ENCODE data around the gene SPCS2. TPM values are rescaled to one million over a fixed set of nuclear protein-coding genes. Genes with fewer than 3 reads are reported as not detected.

SPCS2 gene
- total and polyA plus RNA-seq, 2 of the 8 experiments (the other 6 are each of a cell fraction or from before 2014, with no cell fraction given), result 92.7 to 161 TPM

- H3K79me2 ChIP-seq (ENCODE audit: control insufficient read depth in 1 of 2, insufficient read depth in 2 of 2, low read length in 2 of 2), result no peaks in the 10 kb centered on the region
- H3K9ac ChIP-seq (replicated peaks in 1 of 4; ENCODE audit: extremely low read depth in 1 of 4, low read depth in 3 of 4, low read length in 3 of 4), result no peak overlapping the region
- no peak overlapping the region for H2AFZ ChIP-seq (ENCODE audit: low read length)
- no peak overlapping the region for H3K4ac ChIP-seq (replicated peaks; ENCODE audit: insufficient read length, low read depth, low read length)
- H3K27ac ChIP-seq (ENCODE audit: low read depth, low read length), result no peak overlapping the region
- ChIA-PET CTCF (ENCODE audit: partially characterized antibody) (interaction anchor here (1.3 kb wide), 1 partner anchor 43 kb away, joined by 3 read pairs; no protein-coding TSS in a partner anchor), POLR2A (ENCODE audit: partially characterized antibody) (interaction anchor here (2.3 kb wide), 1 partner anchor 8 kb away, joined by 9 read pairs; the partner anchor contains the start of gene NEU3)
- H2BK20ac ChIP-seq (ENCODE audit: low read length), result no peak overlapping the region
- H4K8ac ChIP-seq (ENCODE audit: extremely low read depth, insufficient read depth, low read length), result no peak overlapping the region
- DNase-seq (ENCODE audit: low read depth in 1 of 2, low spot score in 2 of 2), result no peak
- no peaks in the 10 kb centered on the region for H3K27me3 ChIP-seq (replicated peaks in 1 of 4; ENCODE audit: control insufficient read depth in 3 of 4, extremely low read depth in 1 of 4, insufficient read depth in 3 of 4, low read length in 3 of 4)
- H3K4me3 ChIP-seq (ENCODE audit: extremely low read depth in 1 of 4, insufficient read depth in 2 of 4, low read depth in 3 of 4, low read length in 4 of 4), result no peak overlapping the region
- no peaks in the 10 kb centered on the region for H3K4me1 ChIP-seq (replicated peaks in 1 of 4; ENCODE audit: control insufficient read depth in 3 of 4, insufficient read depth in 4 of 4, low read length in 3 of 4)
- H2BK5ac ChIP-seq (ENCODE audit: low read depth, low read length), result no peak overlapping the region
- no peak overlapping the region for H2BK15ac ChIP-seq (ENCODE audit: low read length)
- H3K23ac ChIP-seq (ENCODE audit: insufficient read length), result no peak overlapping the region
- H2BK120ac ChIP-seq (replicated peaks; ENCODE audit: low read depth, low read length), result no peak overlapping the region
- H3K23me2 ChIP-seq (ENCODE audit: low read depth, low read length), result no peaks in the 10 kb centered on the region
- no peak overlapping the region for H4K5ac ChIP-seq (ENCODE audit: insufficient read length, low read depth, low read length)
- H2AK5ac ChIP-seq (ENCODE audit: low read depth, low read length), result no peak overlapping the region
- WGBS, 2 experiments (ENCODE audit: extremely low coverage in 1 of 2, insufficient coverage in 1 of 2, insufficient read length in 1 of 2, insufficient replicate concordance in 2 of 2, low coverage in 1 of 2, low lambda C conversion rate in 2 of 2, missing lambda C conversion rate in 1 of 2), result 85% methylated on average over 2 of the region's 2 CpGs; no CpG with 5 or more reads in 1 of the 2 experiments
- H3K18ac ChIP-seq (ENCODE audit: extremely low read depth, low read length), result no peak overlapping the region
- peaks cover 4 to 18% (median 11%) of the 10 kb centered on the region in 4 experiments for H3K36me3 ChIP-seq (ENCODE audit: control insufficient read depth in 2 of 4, insufficient read depth in 4 of 4, low read length in 3 of 4)
- H4K91ac ChIP-seq (replicated peaks; ENCODE audit: insufficient read length, low read length), result no peak overlapping the region
- no peak overlapping the region for H2BK12ac ChIP-seq (ENCODE audit: low read depth, low read length)
- no peak overlapping the region for H3K56ac ChIP-seq (replicated peaks; ENCODE audit: insufficient read length, low read depth, low read length)
- FAIRE-seq, result no peak
- H3K14ac ChIP-seq (ENCODE audit: insufficient read length), result no peak overlapping the region
- H4K20me1 ChIP-seq (replicated peaks in 1 of 2; ENCODE audit: control insufficient read depth in 1 of 2, insufficient read depth in 2 of 2, low read length in 2 of 2), result no peaks in the 10 kb centered on the region
- no peak overlapping the region for H3K4me2 ChIP-seq (ENCODE audit: insufficient read depth in 1 of 2, low read depth in 2 of 2, low read length in 2 of 2)
- H3K79me1 ChIP-seq (ENCODE audit: low read depth, low read length), result no peaks in the 10 kb centered on the region; the same call in 1 of the 2 replicates
- H3K9me3 ChIP-seq (ENCODE audit: insufficient read depth in 2 of 2, low read depth in 1 of 2, low read length in 1 of 2), result no peaks in the 10 kb centered on the region
- no peak for TF ChIP-seq GABPA (IDR thresholded peaks at IDR 0.05; ENCODE audit: borderline replicate concordance, insufficient read depth, low read length)
- no peak for TF ChIP-seq CTCF (IDR thresholded peaks at IDR 0.05; ENCODE audit: control extremely low read depth in 1 of 3, insufficient read depth in 1 of 3, low read depth in 1 of 3, low read length in 3 of 3)
- TF ChIP-seq CBX8 (IDR thresholded peaks at IDR 0.05; ENCODE audit: borderline replicate concordance, low read depth, low read length), result no peak
- TF ChIP-seq FOSL1 (IDR thresholded peaks at IDR 0.05; ENCODE audit: insufficient read depth, low read depth, low read length), result no peak
- TF ChIP-seq HDAC2 (IDR thresholded peaks at IDR 0.05; ENCODE audit: borderline replicate concordance in 1 of 2, low read depth in 2 of 2, low read length in 2 of 2), result no peak
- TF ChIP-seq BCL11A (IDR thresholded peaks at IDR 0.05; ENCODE audit: low read depth in 2 of 2, low read length in 2 of 2), result no peak
- no peak for TF ChIP-seq EP300 (IDR thresholded peaks at IDR 0.05; ENCODE audit: borderline replicate concordance in 1 of 2, low read depth in 2 of 2, low read length in 2 of 2)
- TF ChIP-seq TAF1 (IDR thresholded peaks at IDR 0.05; ENCODE audit: low read depth, low read length), result no peak
- no peak for TF ChIP-seq POU5F1 (IDR thresholded peaks at IDR 0.05; ENCODE audit: low read depth, low read length)
- TF ChIP-seq YY1 (IDR thresholded peaks at IDR 0.05; ENCODE audit: low read depth, low read length), result no peak
These were observed 31.6 kb downstream of the SPCS2 start for GRCh38 chr11:74980634-74981033.

Measured in H1 (cell line).